ENCODE data around the gene IL17REL.

IL17REL gene

DNA sequence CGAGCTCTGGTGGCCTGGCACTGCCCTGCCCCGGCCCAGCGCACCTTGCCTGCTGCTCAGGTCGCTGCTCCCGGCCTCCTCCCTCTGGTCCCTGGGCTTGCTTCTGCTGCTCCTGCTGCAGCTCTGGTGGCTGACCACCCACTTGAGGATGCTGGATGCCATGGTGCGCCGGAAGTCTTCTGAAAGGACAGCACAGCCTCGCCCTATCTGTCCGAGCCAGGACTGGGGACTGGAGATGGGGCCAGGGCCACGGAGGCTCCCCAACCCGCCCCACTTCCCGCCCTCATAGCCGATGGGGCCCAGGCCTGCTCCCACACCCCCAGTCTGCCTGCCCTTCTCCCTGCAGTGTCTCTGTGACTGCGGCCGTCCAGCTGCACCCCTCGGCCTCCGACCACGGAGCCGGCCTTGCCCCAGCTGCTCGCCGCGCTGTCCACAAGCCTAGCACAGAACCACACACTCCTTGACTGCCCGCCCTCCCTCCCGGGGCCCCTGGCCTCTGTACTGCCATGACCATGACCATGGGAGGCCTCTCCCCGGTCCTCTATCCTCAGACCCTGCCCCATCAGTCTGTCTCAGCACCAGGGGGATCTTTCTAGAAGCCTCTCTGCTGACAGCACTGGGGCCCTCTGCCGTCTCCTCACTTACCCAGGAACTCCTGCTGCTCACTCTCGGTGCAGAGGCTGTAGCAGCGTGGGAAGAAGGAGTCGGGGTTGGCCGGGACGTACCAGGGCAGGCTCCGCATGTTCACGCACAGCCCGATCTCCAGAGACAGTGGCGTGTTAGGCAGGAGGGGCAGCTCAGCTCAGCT, 32.9 kb upstream of the IL17REL start:
- DNase-seq: no peak

DNA sequence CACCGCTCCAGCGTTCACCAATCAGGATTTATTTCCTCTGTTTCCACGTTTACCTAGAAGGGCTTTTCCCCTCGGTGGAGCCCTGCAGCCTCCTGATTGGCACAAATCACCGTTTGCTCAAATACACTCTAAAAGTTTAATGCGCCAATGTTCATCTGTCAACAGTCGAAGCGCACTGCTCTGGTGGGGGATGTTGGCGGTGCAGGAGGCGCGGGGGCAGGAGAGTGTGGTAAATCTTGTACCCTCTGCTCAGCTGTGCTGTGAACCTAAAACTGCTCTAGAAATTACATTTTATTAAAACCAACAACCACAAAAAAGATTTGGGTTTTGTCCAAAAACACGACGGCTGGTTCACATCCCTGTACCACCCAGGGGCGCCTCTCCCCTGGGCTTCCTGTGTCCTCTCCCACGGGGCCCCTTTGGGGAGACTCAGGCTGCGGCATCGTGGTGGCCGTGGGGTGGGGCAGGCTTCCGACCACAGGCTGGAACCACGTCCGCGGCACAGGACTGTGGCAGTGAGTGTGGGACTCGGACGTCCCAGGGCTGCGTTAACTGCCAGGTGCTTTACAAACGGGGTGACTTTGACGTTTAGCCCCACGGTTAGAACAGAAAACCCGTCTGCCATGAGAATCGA, 32.0 kb upstream of the IL17REL start:
- no peak for DNase-seq

- DNase-seq: no peak
Measured at GRCh38 chr22:50041361-50042065, 28.9 kb upstream of the IL17REL start.

DNA sequence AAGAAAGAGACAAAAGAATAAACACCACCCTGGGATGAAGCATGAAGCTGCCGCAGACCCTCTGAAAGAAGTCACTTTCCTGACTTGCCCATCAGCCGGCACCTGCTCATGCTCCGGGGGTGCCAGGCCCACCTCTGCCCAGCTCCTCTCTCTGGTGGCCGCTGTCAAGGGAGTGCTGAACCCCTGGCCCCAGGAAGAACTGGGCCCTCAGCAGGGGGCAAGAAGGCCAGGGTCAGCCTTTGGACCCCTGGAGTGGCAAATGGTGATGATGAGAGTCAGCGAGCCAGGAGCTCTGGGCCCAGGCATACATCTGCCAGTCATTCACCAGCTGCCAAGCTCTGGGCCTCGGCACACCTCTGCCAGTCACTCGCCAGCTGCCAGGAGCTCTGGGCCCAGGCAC, 28.2 kb upstream of the IL17REL start:
- no peak for DNase-seq

GRCh38 chr22:50039669-50040443, 27.3 kb upstream of the IL17REL start:
- DNase-seq: no peak

- no peak for DNase-seq
Measured at GRCh38 chr22:50035976-50036724, 23.6 kb upstream of the IL17REL start.

- DNase-seq: no peak
Measured at GRCh38 chr22:50035131-50035881, 22.7 kb upstream of the IL17REL start.

DNA sequence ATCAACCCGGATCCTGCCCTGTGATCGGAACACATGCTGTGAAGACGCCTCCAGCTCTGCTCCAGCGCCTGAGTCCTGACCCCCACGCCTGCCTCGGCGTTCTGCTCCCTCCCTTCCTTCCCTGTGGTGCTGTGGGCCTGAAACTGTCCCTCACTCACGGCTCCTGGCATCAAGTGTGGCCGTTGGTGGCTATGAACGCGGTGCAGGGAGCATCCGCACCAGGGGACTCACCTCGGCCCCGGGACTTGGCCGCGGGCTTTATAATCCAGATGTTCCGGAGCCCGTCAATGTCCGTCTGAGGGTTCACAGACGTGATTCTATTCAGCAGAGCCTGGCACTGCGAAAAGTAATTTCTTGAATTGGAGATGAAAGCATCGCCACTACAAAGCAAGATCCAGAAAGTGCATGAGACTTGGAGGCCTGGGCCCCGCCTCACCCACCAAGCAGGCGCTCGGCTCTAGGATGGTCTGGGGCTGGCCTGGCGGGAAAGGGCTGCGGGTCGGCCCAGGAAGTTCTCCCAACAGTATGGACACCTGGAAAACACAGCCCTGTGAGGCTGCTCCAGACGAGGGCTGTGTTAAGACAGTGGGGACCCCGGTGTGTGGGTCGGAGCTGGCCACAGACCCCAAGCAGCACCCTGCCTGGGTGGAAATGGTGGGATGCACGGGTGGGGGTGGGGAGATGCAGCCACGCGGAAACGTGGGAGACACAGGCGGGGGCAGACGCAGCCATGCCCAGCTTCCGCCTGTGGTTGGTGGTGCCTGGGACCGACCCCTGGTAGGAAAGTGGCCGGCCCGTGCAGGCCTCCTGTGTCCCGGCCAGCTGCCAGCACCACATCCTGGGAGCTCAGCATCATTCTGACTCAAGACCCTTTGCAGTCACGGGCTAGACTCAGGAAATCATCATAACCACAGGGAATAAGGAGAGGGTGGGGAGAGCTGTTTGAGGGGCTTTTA, 21.8 kb upstream of the IL17REL start:
- no peak for DNase-seq

- DNase-seq: no peak
Measured at GRCh38 chr22:50032941-50033601, 20.5 kb upstream of the IL17REL start.

DNA sequence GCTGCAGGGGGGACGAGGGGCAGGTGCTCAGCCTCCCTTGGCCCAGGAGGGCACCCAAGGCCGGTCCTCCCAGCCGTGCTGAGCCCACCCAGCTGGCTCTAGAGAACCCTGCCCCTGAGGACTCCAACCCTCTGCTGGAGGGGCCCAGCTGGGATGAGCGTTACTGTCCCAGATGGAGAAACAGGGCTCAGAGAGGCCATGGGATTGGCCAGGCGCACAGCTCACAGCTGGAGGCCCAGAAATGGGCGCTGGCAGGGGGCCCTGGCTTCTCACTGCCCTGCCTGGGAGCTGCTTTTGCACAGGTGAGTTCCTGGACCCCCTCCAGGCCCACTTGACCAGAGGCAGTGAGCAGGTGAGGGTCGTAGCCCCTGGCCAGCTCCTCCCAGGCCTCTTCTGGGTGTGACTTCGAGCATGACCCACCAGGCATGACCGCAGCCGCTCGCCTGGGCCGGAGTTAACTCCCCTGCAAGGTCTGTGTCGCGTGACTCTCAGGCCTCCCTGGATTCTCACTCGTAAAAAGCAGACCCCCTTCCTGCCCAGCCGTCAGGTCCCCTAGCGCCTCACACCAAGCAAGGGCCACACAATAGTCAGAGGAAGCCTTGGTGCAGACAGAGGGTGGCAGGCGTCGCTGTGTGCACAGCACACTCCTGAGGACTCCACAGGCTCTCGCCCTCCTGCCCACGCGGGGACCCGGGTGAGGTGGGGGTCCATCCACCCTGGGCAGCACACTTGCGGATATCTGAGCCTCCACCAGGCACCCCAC, 19.7 kb upstream of the IL17REL start:
- DNase-seq: no peak

GRCh38 chr22:50031189-50032091, 18.9 kb upstream of the IL17REL start:
- no peak for DNase-seq

GRCh38 chr22:50030297-50031188, 18.0 kb upstream of the IL17REL start:
- peak; percentile 77 for DNase-seq

GRCh38 chr22:50027639-50028537, 15.3 kb upstream of the IL17REL start:
- peak; percentile 63 to 72 for DNase-seq

DNA sequence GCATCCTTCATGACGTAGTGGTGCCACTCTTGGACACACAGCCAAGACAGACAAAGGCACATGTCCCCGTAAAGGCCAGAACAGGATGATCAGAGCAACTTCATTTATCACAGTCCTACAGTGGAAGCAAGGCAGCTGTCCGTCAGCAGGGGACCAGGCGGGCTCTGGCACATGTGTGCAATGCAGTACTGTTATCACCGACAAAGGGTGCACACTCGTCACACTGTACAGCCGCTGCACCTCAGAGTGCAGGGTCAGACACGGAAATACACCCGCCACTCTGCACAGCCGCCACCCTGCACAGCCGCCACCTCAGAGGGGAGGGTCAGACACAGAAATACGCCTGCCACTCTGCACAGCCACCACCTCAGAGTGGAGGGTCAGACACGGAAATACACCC, 13.4 kb upstream of the IL17REL start:
- no peak for DNase-seq

GRCh38 chr22:50022171-50022819, 9.7 kb upstream of the IL17REL start:
- DNase-seq: no peak

Measured in activated CD4-positive, alpha-beta T cell treated with anti-CD3 and anti-CD28 coated beads, Interleukin-2, amount 50 U/mL, for 4 hours (primary cell).